WTC11 (cell line): ENCODE measurements around the gene SLC44A5.

Source experiments
- ATF1 ChIP-seq: sonication (generic); formaldehyde crosslinking; IDR thresholded peaks from 2 replicates; pipeline ENCODE4 v1.8.1; 2023; ENCODE audit warnings: mild to moderate bottlenecking, moderate library complexity, missing genetic modification reagents
- ATF2 ChIP-seq: sonication (generic); formaldehyde crosslinking; IDR thresholded peaks from 2 replicates; pipeline ENCODE4 v1.8.1; 2022; ENCODE audit warnings: low read depth, missing genetic modification reagents, borderline replicate concordance
- CTCF ChIP-seq: fragments of 200-600 bp; IDR thresholded peaks from 2 replicates; pipeline ENCODE4 v1.8.0; 2022; ENCODE audit warnings: antibody characterized with exemption
- E2F1 ChIP-seq: sonication (generic); formaldehyde crosslinking; IDR thresholded peaks from 2 replicates; pipeline ENCODE4 v1.8.0; 2022; ENCODE audit warnings: mild to moderate bottlenecking, missing genetic modification reagents
- FOXJ3 ChIP-seq: sonication (generic); formaldehyde crosslinking; IDR thresholded peaks from 2 replicates; pipeline ENCODE4 v1.9.0; 2021; ENCODE audit warnings: missing genetic modification reagents, mild to moderate bottlenecking, borderline replicate concordance
- JUN ChIP-seq: sonication (generic); formaldehyde crosslinking; IDR thresholded peaks from 2 replicates; pipeline ENCODE4 v1.8.0; 2023; ENCODE audit warnings: mild to moderate bottlenecking, missing genetic modification reagents
- KAT7 ChIP-seq: sonication (generic); formaldehyde crosslinking; IDR thresholded peaks from 2 replicates; pipeline ENCODE4 v1.8.1; 2023; ENCODE audit warnings: missing genetic modification reagents, mild to moderate bottlenecking, borderline replicate concordance
- MAX ChIP-seq: sonication (generic); formaldehyde crosslinking; IDR thresholded peaks from 2 replicates; pipeline ENCODE4 v1.8.0; 2022; ENCODE audit warnings: mild to moderate bottlenecking, missing genetic modification reagents
- NR2C2 ChIP-seq: sonication (generic); formaldehyde crosslinking; IDR thresholded peaks from 2 replicates; pipeline ENCODE4 v1.8.0; 2022; ENCODE audit warnings: mild to moderate bottlenecking, missing genetic modification reagents
- PRDM15 ChIP-seq: sonication (generic); formaldehyde crosslinking; IDR thresholded peaks from 2 replicates; pipeline ENCODE4 v1.8.0; 2022; ENCODE audit warnings: missing genetic modification reagents
- RELA ChIP-seq: sonication (generic); formaldehyde crosslinking; IDR thresholded peaks from 2 replicates; pipeline ENCODE4 v1.8.1; 2022; ENCODE audit warnings: missing genetic modification reagents, mild to moderate bottlenecking, borderline replicate concordance
- TEAD4 ChIP-seq: sonication (generic); formaldehyde crosslinking; IDR thresholded peaks from 2 replicates; pipeline ENCODE4 v1.8.0; 2022; ENCODE audit warnings: mild to moderate bottlenecking, missing genetic modification reagents
- ZNF138 ChIP-seq: sonication (generic); formaldehyde crosslinking; conservative IDR thresholded peaks from 2 replicates; pipeline ENCODE4 v1.8.1; 2022; ENCODE audit warnings: mild to moderate bottlenecking, moderate library complexity, missing genetic modification reagents

GRCh38 chr1:75602486-75602885, 8.4 kb downstream of the SLC44A5 start:
- TF ChIP-seq CTCF (no peak), ATF2 (CRISPR knock-in tag) (no peak), TEAD4 (no peak), NR2C2 (CRISPR knock-in tag) (no peak), E2F1 (no peak), ATF1 (CRISPR knock-in tag) (no peak), JUN (no peak), PRDM15 (no peak), KAT7 (CRISPR knock-in tag) (no peak), RELA (no peak), MAX (CRISPR knock-in tag) (no peak), ZNF138 (CRISPR knock-in tag) (no peak), FOXJ3 (CRISPR knock-in tag) (no peak)
